Measurements from ENCODE around the gene TANK. TPM values are rescaled to one million over a fixed set of nuclear protein-coding genes. Genes with fewer than 3 reads are reported as not detected.

The TANK gene
- total and polyA plus RNA-seq, 2 of the 8 experiments (the other 6 are each of a cell fraction or from before 2014, with no cell fraction given): 7.0 to 26.1 TPM

- TF ChIP-seq CHD7 (IDR thresholded peaks at IDR 0.05; ENCODE audit: insufficient replicate concordance, low read length) (no peak), BCL11A (IDR thresholded peaks at IDR 0.05; ENCODE audit: low read depth in 2 of 2, low read length in 2 of 2) (no peak), GABPA (IDR thresholded peaks at IDR 0.05; ENCODE audit: borderline replicate concordance, insufficient read depth, low read length) (no peak), ZNF274 (IDR thresholded peaks at IDR 0.05; ENCODE audit: borderline replicate concordance, extremely low read depth, low read length) (no peak), RFX5 (IDR thresholded peaks at IDR 0.05; ENCODE audit: borderline replicate concordance, low read depth, low read length) (no peak), RBBP5 (IDR thresholded peaks at IDR 0.05; ENCODE audit: borderline replicate concordance, low read depth, low read length) (no peak), KDM5A (IDR thresholded peaks at IDR 0.05; ENCODE audit: low read length) (no peak), EP300 (IDR thresholded peaks at IDR 0.05; ENCODE audit: borderline replicate concordance in 1 of 2, low read depth in 2 of 2, low read length in 2 of 2) (no peak), HDAC6 (IDR thresholded peaks at IDR 0.05; ENCODE audit: low read depth, low read length) (no peak), TAF1 (IDR thresholded peaks at IDR 0.05; ENCODE audit: low read depth, low read length) (no peak)
Measured at GRCh38 chr2:161243312-161243711, 83.1 kb downstream of the TANK start (continued).

Measured in H1 (cell line).